Measurements from ENCODE around the gene OR2T29.

DNA sequence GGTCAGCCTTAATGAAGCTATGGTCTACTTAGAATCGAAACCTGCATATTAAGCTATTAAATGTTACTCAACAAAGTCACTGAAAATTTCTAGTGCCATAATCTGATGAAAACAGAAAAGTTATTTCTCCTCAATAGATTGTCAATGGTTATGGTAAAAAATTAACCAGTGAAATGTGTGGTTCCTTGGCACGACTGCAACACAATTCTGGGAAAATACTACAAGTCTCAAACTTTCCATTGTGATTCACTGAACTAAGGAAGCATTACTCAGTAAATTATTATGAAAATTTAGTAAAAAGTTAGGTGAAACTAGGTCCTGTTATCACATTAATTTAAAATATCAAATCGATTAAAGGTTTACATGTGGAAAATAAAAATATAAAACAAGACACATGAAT, 47.7 kb upstream of the OR2T29 start:
- no peak for TF ChIP-seq ZNF773 (CRISPR knock-in tag; IDR thresholded peaks at IDR 0.05; ENCODE audit: borderline replicate concordance)
- no peak for TF ChIP-seq MXI1 (IDR thresholded peaks at IDR 0.05; ENCODE audit: borderline replicate concordance, low read depth, low read length)
- TF ChIP-seq, protein P1, sequence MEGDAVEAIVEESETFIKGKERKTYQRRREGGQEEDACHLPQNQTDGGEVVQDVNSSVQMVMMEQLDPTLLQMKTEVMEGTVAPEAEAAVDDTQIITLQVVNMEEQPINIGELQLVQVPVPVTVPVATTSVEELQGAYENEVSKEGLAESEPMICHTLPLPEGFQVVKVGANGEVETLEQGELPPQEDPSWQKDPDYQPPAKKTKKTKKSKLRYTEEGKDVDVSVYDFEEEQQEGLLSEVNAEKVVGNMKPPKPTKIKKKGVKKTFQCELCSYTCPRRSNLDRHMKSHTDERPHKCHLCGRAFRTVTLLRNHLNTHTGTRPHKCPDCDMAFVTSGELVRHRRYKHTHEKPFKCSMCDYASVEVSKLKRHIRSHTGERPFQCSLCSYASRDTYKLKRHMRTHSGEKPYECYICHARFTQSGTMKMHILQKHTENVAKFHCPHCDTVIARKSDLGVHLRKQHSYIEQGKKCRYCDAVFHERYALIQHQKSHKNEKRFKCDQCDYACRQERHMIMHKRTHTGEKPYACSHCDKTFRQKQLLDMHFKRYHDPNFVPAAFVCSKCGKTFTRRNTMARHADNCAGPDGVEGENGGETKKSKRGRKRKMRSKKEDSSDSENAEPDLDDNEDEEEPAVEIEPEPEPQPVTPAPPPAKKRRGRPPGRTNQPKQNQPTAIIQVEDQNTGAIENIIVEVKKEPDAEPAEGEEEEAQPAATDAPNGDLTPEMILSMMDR (CRISPR knock-in tag; IDR thresholded peaks at IDR 0.05): no peak
- no peak for TF ChIP-seq ZNF501 (CRISPR knock-in tag; IDR thresholded peaks at IDR 0.05)
- no peak for TF ChIP-seq NR2F2 (IDR thresholded peaks at IDR 0.05; ENCODE audit: borderline replicate concordance, low read depth)
